Suprapubic skin (tissue), 3 donors: Measurements from ENCODE around the gene CAMTA1.

ENCODE experiments used
- CTCF ChIP-seq, 2 donors: fragments of 200-600 bp in 1 of 2; fragments of 450-650 bp in 1 of 2; sonication (generic) in 1 of 2; IDR thresholded peaks; one replicate each; pipeline ENCODE4 v1.5.1; 2016 to 2019; ENCODE audit warnings: antibody characterized with exemption in 2 of 2, mild to moderate bottlenecking in 1 of 2, moderate library complexity in 1 of 2
- POLR2A ChIP-seq, 2 donors: fragments of 450-650 bp; IDR thresholded peaks; one replicate each; pipeline ENCODE4 v1.6.1; 2017; ENCODE audit warnings: antibody characterized with exemption in 2 of 2, mild to moderate bottlenecking in 2 of 2, moderate library complexity in 2 of 2

- no peak for TF ChIP-seq CTCF (IDR thresholded peaks at IDR 0.05)
- no peak for TF ChIP-seq POLR2A (IDR thresholded peaks at IDR 0.05)
Observed at GRCh38 chr1:7084232-7084894, 299.1 kb downstream of the CAMTA1 start.
